ENCODE results near the gene CHST1.
A peak's percentile ranks its signal among the peaks of the same experiment; 100 is the strongest.

CHST1 gene

DNA sequence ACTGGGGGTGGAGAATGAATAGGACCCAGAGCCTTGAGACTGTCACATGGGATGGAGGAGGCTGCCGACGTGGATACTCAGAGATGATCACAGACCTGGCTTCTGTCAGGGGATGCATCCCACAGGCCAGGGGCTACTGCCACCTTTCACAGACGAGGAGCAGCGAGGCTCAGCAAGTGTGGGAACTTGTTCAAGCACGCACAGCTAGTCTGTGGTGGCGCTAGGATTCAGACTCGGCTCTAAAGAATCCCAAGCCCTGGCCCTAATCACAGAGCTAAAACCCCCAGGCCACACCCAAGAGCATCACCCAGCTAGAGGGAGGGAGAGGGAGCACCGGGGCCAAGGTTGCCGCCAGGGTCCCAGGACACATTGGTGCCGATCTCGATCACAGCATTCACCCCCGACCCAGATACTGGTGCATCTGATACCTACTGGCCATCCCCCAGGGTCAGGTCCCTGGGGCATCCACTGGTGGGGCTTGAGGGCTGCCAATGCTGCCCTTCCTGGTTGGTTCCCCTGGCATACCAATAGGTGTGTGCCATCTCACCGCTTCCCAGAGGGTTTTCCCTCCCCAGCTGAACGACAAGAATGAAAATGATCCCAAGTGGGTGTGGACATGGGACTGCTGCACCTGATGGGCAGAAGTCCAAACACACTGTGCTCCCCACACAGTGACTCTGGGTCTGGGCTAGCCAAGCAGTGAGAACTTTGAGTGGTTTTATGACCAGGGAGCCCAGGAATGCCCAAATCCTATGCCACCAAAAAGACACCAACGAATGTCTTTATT is 6.2 kb downstream of the CHST1 start:
- DNase-seq = no peak

DNA sequence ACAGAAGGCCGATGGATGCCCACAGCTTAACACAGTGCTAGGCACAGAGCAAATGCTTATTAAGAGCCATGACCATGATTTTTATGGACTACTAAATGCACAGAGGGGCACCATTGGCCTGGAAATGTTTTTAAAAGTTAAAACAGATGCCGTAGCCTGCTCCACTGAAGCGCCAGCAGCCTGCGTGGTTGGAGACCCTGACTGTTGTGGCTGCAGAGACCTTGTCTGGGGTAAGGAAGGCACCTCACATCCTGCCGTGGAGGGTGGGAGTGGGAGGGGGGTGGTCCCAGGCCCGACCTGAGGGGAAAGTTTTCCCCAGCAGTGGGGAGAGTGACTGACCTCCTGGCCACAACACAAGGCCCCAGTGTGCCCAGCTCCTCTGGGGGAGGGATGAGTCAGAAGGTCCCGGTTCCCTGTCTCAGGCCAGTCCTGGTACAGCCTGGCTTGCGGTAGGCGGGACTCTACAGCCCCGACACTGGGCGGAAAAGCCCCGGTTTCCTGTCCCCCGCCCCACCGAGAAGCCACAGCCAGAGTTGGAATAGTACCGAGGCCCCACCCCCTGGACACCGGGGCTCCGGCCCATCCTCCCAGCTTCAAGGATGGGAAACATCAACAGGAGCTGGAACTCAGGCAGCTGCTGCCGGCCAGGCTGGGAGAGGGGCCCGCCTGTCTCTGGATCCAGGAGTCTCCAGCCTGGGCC is 7.0 kb downstream of the CHST1 start:
- DNase-seq = no peak

DNA sequence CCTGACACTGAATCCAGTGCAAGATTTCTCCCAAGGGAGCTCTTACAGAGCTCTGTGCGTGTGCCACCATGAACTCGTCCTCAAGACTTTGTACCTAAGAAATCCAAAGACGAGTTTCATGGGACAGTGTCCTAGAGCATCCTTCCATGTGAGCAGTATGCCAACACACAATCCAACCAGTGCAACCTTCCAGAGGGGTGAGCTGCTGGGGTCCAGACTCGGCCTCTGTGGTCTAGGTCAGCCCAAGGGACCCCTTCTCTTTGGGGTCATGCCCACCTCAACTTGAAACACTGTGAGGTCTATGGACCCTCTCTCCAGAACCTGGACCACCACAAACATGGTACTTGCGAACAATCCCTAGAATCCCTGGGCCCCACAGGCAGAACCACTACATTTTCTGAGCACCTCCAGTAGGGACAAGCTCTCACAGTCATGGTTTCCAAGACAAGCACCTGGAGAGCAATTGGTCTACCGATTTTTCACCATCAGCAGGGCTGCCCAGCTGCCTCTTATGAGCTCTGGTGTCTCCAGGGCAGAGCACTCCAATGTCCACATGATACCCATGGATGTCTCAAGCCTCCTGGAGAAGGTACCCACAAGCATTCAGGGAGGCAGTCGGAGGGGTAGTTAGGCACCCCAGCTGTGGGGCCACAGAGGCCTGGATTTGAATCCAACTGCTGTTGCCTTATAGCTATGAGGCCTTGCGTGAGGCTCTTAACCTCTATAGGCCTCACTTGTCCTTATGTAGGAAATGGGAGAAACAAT is 7.7 kb downstream of the CHST1 start:
- DNase-seq = no peak

DNA sequence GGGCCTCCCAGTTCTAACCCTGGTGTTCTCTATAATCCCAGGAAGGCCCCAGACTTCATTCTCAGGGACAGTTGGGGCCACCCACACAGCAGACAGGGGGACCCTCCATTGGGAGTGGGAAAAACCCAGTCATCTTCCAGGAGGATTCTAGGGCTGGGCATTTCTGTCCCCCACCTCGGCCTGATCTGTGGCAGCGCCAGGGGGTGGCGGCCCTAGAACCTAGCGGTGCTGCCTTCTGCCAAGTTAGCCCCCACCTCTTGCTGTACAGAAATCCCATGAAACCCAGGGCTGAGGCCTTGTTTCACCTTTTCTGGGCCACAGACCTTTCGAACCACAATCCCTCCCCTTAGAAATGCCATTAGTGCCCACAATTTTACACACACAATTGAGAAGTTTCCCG is 9.6 kb downstream of the CHST1 start:
- DNase-seq = no peak

DNA sequence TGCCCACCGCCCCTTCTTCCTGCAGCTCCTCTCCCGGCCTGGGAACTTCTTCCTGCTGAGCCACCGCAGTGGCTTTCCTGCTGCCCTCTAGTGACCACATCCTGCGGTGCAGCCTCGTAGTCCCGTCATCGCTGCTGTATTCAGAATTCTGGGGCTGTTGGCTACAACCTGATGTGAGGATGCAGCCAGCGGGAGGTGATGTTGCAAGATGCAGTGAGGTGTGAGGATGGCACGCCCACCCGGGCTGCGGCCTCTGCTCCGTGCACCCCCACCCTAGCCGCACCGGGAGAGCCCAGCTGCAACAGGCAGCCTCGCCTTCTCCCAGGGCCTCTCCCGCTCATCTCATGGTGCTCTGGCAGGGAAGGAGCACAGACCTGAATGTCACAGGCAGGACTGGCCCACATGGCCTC is 10.1 kb downstream of the CHST1 start:
- peak; percentile 40 for DNase-seq

DNA sequence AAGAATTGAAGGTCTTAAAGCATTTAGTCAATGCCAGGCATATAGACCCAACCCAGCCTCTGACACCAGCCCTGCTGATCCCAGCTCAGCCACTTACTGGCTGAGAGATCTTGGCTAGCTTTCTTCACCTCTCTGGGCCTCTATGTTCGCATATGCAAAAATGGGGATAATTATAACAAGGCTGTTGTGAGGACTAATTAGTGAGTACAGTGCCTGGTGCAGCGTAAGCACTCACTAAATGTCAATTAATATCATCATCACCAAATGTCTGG is 10.5 kb downstream of the CHST1 start:
- DNase-seq = no peak

DNA sequence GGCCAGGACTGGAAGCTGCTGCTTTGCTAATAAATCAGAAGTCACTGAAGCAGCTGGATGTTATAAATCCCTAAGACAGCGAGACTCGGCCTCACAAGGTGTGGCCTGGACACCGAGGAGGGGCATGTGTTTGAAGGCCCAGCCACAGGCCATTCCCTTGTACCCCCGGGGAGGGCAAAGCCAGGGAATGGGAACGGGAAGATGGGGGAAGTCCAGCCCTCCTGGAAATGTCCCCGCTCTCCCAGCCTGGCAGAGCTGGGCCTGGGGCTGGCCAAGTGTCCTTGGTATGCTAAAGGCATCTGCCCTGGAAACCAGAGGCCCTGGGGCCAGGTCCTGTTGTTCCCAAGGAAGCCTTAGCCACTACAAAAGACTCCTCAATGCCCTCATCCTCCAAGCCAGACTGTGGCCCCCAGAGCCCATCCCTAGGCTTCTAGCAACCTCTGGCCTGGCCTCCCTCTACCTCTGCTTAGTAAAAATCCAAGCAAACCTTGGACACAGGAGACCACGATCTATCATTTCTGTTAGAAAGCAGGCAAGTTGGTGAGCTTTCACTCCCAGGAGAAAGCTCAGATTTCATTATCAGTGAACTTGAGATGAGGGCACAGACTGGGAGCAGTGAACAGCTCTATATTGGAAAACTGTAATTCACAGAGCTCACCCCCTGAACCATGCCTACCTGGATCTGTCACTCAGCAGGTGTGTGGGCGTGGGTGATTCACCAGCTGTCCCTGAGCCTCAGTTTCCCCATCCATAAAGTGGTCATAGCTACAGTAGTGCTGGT is 11.0 kb downstream of the CHST1 start:
- DNase-seq = no peak

DNA sequence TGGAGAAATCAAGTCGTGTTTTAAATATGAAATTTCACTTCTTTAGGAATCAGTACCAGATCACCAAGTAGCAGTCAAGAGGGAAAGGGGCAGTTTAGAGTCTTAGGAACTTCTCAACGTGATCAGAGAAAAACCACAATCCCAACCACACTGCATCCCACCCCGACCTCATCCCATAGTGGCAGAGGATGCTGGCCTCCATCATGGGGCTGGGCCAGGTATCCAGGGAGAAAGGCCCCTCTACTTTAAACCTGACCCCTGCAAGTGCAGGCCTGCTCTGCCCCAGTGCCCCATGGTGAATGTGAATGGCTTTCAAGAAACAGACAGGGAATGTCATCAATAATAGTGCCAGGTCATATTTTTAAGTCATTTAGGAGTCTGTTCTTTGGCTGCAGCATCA is 12.1 kb downstream of the CHST1 start:
- no peak for DNase-seq

DNA sequence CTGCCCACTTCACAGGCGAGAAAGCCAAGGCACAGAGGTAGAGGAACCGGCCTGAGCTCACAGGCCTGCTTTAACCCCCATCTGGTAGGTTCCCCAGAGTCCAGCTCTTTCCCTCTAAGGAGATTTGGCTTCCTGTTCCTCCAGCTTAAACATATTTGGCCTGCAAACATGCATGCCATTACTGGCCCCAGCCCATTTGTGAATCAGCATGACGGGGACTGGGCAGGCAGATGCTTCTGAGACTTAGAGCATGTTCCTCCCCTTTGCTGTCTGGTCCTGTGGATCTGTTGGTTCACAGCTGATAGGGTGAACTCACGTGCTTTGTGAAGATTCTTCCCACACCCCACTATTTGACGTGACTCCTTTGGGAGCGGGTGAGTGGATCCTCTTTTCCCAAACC is 12.6 kb downstream of the CHST1 start:
- no peak for DNase-seq

DNA sequence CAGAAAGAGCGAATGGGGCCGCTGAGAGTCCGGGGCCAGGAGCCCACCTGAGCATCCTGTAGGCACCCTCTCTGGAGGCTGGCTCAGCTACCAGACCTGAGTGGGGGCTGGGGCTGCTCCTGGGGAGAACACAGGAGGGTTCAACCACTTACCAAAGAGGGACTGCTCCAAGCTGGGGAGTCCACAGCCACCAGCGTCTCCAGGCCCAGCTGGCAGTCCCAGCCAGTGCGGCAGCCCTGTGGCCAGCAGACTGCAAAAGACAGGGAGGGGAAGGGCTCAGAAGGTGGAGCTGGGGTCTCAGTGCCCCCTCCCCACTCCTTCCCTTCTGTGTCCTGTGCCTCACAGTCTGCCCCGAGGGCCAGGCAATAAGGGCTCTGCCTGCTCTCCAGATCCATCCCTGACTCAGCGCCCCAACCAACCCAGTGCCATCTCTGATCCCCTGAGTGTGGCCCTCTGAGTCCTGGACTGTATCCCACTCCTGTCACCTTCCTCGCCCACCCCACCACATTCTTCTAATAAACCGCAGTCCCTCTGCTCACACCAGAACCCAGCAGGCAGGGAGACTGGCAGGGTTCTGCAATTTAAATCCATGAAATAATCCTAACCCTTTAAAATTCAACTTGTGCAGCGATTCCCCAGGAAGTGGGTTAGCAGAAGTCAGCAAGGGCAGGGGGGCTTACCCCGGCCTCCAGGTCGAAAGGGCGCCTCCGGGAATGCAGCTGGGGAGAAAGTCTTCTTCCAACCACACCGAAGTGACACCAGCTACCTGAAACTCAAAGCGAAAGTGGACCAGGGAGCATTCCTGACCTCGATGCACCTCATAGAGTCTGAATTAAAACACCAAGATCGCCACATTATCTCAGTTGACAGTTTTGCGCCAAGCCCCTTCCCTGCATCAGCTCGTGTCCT is 13.3 kb downstream of the CHST1 start:
- no peak for DNase-seq

DNA sequence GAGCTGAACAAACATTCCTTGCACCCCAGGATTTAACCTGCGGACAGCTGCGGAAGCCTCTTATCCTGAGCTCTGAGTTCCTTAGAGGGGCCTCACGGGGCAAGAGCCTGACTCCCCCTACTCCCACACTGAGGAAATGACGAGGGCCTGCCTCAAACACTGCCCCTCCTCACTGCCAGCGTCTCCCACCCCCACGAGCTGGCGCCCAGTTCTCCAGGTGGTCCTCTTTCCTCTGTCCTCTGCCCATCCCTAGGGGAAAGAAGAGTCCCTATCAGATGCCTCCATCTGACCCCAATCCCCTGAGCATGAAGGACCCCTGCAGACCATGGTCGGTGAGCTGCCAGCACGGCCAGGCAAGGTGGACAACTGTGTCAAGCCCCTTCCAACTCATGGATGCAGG is 14.3 kb downstream of the CHST1 start:
- DNase-seq = no peak

DNA sequence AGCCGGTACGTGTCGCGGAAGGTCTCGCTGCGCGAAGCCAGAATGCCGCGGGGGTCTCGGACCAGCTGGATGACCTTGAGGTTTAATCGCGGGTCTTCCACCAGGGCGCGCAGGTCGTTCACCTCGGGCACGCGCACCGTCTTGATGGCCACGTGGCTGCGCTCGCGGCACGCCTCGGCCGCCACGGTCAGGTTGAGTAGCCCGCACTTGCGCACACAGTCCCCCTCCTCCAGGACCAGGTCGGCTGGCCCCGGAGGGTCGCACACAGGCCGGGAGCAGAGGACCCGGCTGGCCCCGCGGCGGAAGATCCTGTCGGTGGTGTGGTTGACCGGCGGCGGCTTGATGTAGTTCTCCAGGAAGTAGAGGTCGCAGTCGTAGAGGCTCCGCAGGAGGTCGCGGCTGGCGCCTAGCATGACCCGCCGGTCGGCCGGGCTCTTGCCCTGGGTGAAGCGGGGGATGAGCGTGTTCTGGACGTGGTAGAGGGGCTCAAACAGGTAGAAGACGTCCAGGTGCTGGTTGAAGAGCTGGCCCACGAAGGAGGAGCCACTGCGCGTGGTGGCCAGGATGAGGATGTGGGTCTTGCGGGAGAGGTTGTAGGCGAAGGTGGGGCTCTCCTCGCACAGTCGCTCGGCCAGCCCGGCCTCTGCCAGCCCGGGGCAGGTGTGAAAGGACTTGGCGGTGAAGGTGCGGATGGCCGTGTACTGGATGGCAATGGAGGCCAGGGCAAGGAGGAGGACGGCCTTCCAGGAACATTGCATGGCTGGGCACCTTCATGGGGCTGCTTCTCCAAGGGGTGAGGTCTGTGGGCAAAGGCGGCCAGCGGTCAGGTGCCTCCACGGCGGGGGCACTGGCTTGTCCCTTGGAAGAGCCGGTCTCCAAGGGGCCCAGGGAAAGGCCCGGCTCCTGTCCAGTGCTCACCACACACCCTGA is 15.0 kb downstream of the CHST1 start:
- DNase-seq = no peak

DNA sequence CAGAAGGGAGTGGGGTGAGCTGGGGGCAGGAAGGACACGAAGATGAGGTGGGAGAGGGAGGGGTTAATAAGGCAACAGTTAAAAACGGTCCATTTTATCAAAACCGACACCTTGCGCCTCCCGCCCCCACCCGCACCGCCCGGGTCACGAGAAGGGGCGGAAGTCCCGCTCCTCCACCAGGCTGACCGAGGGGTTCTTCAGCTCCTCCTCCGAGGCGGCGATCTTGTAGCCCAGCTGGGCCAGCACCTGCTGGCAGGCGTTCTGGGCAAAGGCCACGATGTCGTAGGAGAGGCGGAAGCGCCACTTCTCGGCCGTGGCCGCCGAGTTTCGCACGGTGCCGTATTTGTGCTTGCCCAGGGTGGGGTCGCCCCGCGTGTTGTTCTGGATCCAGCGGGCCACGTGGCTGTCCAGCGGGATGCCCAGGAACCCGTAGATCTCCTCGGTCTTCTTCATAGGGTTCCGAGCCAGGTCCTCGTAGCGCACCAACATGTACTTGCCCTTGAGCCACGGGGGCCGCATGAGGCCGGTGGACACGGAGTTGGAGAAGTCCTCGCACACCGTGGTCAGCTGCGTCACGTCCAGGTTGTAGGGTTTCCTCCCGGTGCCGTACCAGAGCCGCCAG is 15.8 kb downstream of the CHST1 start:
- no peak for DNase-seq

DNA sequence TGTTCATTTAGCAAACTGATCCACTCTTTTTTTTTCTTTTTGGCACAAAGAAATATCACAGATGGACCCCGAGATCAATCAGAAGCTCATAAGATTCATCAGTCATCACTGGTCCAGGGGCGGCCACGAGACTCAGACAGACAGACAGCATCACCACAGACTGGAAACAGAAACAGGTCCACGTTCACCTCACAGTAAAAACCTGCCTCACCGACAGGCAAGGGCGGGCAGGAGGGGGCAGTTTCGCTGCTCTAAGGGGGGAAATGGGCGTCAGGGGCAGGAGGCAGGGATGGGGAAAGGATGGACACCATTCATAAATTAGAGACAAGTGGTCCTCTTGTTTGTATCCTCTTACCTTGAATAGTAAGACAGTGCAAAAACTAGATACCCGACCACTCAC is 16.5 kb downstream of the CHST1 start:
- DNase-seq = no peak

DNA sequence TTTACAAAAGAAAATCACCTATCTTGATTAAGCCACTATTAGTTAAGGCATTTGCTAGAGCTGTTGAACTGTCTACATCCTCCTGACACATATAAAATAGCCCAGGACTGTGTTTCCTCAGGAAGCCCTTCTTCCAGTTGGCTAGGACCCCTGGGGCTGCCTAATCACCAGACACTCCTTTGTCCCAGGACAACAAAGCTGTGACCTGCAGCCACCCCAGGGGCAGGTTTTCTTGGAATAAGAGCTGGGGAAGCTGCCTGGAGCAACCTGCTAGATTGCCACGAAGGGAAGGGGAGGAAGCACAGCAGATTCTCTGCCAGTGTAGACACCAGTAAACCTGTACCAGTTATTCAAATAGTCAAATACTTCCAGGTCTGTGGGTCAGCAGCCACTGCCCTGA is 17.6 kb downstream of the CHST1 start:
- DNase-seq = no peak

DNA sequence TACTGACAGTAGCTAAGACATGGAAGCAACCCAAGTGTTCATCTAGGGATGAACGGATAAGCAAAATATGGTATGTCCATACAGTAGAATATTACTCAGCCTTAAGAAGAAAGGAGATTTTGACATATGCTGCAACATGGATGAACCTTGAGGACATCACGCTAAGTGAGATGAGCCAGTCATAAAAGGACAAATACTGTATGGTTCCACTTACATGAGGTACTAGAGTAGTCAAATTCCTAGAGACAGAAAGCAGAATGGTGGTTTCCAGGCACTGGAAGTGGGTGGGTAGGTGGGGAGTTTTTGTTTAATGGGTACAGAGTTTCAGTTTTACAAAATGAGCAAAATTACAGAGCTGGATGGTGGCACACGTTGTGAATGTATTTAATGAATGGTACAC is 18.1 kb downstream of the CHST1 start:
- no peak for DNase-seq

DNA sequence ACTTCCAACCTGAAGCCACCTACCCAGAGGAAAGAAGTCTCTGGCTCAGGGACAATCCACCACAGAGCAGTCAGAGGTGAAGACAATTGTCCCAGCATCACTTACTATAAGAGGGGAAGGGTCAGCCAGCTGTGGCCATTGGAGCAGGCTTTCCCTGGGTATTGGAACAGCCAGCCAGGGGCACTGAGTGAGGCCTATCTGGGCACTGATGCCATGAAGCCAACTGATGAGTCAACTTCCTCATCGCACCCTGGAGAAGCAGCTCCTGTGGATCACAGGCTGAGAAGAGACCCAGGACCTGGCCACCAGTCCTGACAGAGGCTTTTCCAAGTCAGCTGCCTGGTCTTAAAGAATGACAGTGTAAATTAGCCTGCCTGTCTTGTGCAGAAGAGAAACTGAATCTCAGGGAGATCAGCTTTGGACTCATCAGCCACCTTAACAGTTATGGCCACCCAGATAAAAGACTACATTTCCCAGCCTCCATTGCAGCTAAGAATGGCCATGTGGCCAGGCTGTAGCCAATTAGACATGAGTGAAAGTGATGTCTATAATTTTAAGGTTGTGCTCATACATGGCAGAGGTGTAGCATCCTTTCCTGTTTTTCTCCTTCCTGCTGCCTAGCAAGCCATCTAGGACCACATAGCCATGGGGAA is 19.0 kb downstream of the CHST1 start:
- no peak for DNase-seq

DNA sequence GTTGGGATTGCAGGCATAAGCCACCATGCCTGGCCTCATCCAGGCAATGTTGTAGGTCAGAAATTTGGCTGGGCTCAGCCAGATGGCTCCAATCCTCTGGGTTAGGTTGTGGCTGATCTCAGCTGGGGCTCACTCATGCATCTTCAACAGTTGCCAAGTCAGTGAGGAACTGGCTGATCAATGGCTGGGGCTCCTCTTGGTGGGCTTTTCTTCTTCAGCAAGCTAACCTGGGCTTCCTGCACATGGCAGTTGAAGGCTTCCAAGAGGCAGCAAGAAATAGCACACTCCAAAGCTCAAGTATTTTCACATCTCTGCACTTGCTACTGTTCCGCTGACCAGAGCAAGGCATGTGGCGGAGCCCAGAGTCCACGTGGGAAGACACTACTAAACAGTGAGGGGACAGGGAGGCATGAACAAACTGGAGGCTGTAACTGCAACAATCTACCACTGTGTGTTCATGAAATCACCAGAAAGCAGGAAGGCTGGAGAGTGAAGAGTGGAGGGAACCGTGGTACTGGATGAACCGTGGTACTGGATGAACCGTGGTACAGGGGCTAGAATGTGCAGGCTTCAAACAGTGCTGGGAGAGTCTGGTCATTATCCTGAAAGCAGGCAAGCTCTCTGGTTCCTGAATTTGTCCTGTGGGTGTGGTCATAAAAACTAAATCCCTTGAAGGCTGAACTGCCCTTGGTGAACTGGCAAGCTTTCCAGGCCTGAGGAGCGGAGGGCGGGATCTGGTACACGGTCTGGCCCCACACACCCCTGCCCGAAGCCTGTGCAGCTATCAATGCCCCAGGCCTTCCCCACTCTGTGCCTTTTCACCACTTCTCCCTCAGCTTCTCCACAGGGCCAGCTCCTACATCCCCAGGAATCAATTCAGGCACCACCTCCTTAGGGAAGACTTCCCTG is 20.2 kb downstream of the CHST1 start:
- no peak for DNase-seq

Measured in CD4-positive, alpha-beta T cell treated with Interleukin-15 for 1 hour (primary cell).